MG63 (cell line): ENCODE measurements around the gene CLDN2. TPM values are rescaled to one million over a fixed set of nuclear protein-coding genes. Genes with fewer than 3 reads are reported as not detected.

ENCODE experiments used
- total RNA-seq: library from RNA; depleted of rRNA; stranded (reverse); fragments of >200 nt; shearing (Covaris generic); gene quantifications from 2 replicates; pipeline ENCODE4 v1.2.3, GENCODE V29; 2014; ENCODE audit warnings: low replicate concordance; rRNA removed

Gene CLDN2
- total RNA-seq, 1 experiment from 2014 or later: not detected

Other genes with a start within 250 kb of the CLDN2 start
- gene RNF128, start 193.7 kb upstream of the CLDN2 start, total RNA-seq: 0.30 TPM in 1 of 2 replicates, not detected in the other
- 0.82 and 2.5 TPM in 2 replicates for gene TBC1D8B, start 117.7 kb upstream of the CLDN2 start, total RNA-seq
- 2.4 TPM in 1 of 2 replicates, not detected in the other for gene RIPPLY1, start 17.1 kb upstream of the CLDN2 start, total RNA-seq
- gene MORC4, start 79.8 kb downstream of the CLDN2 start, total RNA-seq: 15.8 and 26.2 TPM in 2 replicates
- gene RBM41, start 198.4 kb downstream of the CLDN2 start, total RNA-seq: 12.2 and 19.9 TPM in 2 replicates